Measurements from ENCODE around the gene WDR11.

WDR11 gene

DNA sequence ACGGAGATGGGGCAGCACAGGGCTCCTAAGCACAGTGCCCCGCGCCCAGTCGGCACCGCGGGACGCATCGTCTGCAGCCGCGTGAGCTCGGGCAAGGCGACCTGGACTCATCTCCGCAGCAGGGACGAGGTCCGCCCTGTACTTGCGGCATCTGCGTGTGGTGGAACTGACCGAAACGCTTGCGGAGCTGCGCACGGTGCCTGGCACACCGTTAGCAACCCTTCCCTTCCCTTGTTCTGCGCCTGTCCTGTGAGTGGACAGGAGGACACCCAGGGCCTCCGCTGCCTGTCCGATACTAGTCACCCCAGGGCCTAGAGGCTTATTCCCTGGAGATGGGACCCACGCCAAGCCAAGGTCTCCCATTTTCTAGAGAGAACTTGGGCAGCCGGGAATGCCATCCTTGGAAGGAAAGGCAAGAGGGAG is 98.5 kb downstream of the WDR11 start:
- Histone ChIP-seq H3K27me3 (ENCODE audit: insufficient read depth, low read length, poor library complexity) (no peaks in the 10 kb centered on the region), H3K4ac (ENCODE audit: low read depth, low read length) (no peak overlapping the region), H3K56ac (ENCODE audit: low read length) (peak overlapping the region; percentile 82), H4K5ac (ENCODE audit: low read length) (no peak overlapping the region), H3K9ac (ENCODE audit: low read length) (peak overlapping the region; percentile 63), H2BK120ac (ENCODE audit: low read depth, low read length) (no peak overlapping the region), H2AK5ac (ENCODE audit: low read length) (no peak overlapping the region), H3K4me1 (ENCODE audit: control insufficient read depth, low read depth, low read length) (peaks cover 3% of the 10 kb centered on the region), H3K23ac (ENCODE audit: low read length) (no peak overlapping the region), H2BK5ac (ENCODE audit: low read length) (no peak overlapping the region), H3K36me3 (ENCODE audit: control insufficient read depth, insufficient read depth, low read length) (no peaks in the 10 kb centered on the region), H3K27ac (ENCODE audit: low read depth, low read length) (no peak overlapping the region), H3K4me2 (ENCODE audit: low read length) (peak overlapping the region; percentile 69), H3K79me1 (ENCODE audit: low read length) (no peaks in the 10 kb centered on the region), H3K79me2 (ENCODE audit: control insufficient read depth, insufficient read depth, low read length) (no peaks in the 10 kb centered on the region), H4K8ac (ENCODE audit: low read depth, low read length) (no peak overlapping the region), H3K4me3 (ENCODE audit: low read length) (no peak overlapping the region), H2BK15ac (replicated peaks; ENCODE audit: low read depth) (no peak overlapping the region), H3K18ac (ENCODE audit: low read length) (no peak overlapping the region)
- whole genome bisulfite sequencing (ENCODE audit: extremely low coverage, insufficient coverage, low lambda C conversion rate) = no CpG with 5 or more reads among the region's 28 CpGs
- no peak for DNase-seq

DNA sequence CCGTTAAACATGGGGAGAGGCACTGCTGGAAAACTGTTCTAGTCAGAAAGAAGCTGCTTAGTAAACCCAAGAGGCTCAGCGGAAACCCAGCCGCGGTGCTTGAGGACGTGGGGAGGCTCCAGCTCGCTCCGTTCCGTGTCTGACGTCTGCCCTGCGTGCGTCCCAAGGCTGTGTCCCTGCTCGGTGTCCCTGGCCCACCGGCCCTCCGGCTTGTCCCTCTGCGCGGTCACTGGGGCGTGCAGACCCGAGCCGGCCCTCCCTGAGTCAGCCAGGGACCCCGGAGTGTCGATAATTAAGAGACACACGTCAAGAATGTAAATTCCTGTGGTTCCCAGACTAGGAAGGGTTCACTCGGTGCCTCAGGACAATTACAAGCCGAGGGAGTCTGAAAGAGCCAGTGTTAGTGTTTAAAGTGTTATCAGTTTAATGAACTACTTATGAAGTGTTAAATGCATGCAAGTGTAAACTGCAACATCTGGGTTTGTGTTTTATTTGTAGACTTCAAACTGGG is 98.9 kb downstream of the WDR11 start:
- Histone ChIP-seq H2BK120ac (ENCODE audit: low read depth, low read length) (no peak overlapping the region), H3K36me3 (ENCODE audit: control insufficient read depth, insufficient read depth, low read length) (no peaks in the 10 kb centered on the region), H3K27ac (ENCODE audit: low read depth, low read length) (no peak overlapping the region), H3K79me2 (ENCODE audit: control insufficient read depth, insufficient read depth, low read length) (no peaks in the 10 kb centered on the region), H3K79me1 (ENCODE audit: low read length) (no peaks in the 10 kb centered on the region), H3K18ac (ENCODE audit: low read length) (no peak overlapping the region), H4K8ac (ENCODE audit: low read depth, low read length) (no peak overlapping the region), H3K56ac (ENCODE audit: low read length) (peak overlapping the region; percentile 53), H3K9ac (ENCODE audit: low read length) (no peak overlapping the region), H2BK5ac (ENCODE audit: low read length) (no peak overlapping the region), H3K23ac (ENCODE audit: low read length) (no peak overlapping the region), H3K4me1 (ENCODE audit: control insufficient read depth, low read depth, low read length) (peaks cover 3% of the 10 kb centered on the region), H2AK5ac (ENCODE audit: low read length) (no peak overlapping the region), H3K4me2 (ENCODE audit: low read length) (peak overlapping the region; percentile 9), H3K4ac (ENCODE audit: low read depth, low read length) (no peak overlapping the region), H2BK15ac (replicated peaks; ENCODE audit: low read depth) (no peak overlapping the region), H3K27me3 (ENCODE audit: insufficient read depth, low read length, poor library complexity) (no peaks in the 10 kb centered on the region), H4K5ac (ENCODE audit: low read length) (no peak overlapping the region), H3K4me3 (ENCODE audit: low read length) (no peak overlapping the region)
- WGBS (ENCODE audit: extremely low coverage, insufficient coverage, low lambda C conversion rate) = no CpG with 5 or more reads among the region's 24 CpGs
- DNase-seq = peak; percentile 91

DNA sequence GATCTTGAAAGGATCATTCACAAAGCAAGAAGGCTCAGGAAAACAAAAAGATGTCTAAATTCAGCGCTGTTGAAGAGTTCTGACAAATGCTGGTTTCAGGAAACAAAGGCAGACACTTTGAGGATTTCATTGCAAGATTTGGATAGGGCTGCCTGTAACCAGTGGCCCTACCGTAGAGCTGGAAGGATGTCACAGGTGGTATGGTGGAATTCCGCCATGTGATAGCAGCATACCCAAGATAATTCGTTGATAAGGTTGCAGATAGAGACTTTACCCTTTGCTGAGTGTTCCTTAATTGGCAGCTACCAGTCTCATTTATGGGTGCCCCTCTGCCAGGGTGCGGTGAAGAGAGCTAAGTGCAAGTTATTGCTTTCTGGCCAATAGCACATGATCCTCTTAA is 100.1 kb downstream of the WDR11 start:
- H3K4me3 ChIP-seq (ENCODE audit: low read length) = no peak overlapping the region
- no peak overlapping the region for H3K27ac ChIP-seq (ENCODE audit: low read depth, low read length)
- no peak overlapping the region for H3K56ac ChIP-seq (ENCODE audit: low read length)
- H4K5ac ChIP-seq (ENCODE audit: low read length) = no peak overlapping the region
- no peak overlapping the region for H3K9ac ChIP-seq (ENCODE audit: low read length)
- no CpG with 5 or more reads among the region's 5 CpGs for WGBS (ENCODE audit: extremely low coverage, insufficient coverage, low lambda C conversion rate)
- H2AK5ac ChIP-seq (ENCODE audit: low read length) = no peak overlapping the region
- no peak overlapping the region for H4K8ac ChIP-seq (ENCODE audit: low read depth, low read length)
- H3K23ac ChIP-seq (ENCODE audit: low read length) = no peak overlapping the region
- no peak overlapping the region for H3K4ac ChIP-seq (ENCODE audit: low read depth, low read length)
- H3K4me2 ChIP-seq (ENCODE audit: low read length) = no peak overlapping the region
- no peak overlapping the region for H2BK15ac ChIP-seq (replicated peaks; ENCODE audit: low read depth)
- H2BK120ac ChIP-seq (ENCODE audit: low read depth, low read length) = no peak overlapping the region
- H3K27me3 ChIP-seq (ENCODE audit: insufficient read depth, low read length, poor library complexity) = no peaks in the 10 kb centered on the region
- no peak overlapping the region for H3K18ac ChIP-seq (ENCODE audit: low read length)
- H3K79me2 ChIP-seq (ENCODE audit: control insufficient read depth, insufficient read depth, low read length) = no peaks in the 10 kb centered on the region
- H3K4me1 ChIP-seq (ENCODE audit: control insufficient read depth, low read depth, low read length) = peaks cover 3% of the 10 kb centered on the region
- no peaks in the 10 kb centered on the region for H3K36me3 ChIP-seq (ENCODE audit: control insufficient read depth, insufficient read depth, low read length)
- no peak overlapping the region for H2BK5ac ChIP-seq (ENCODE audit: low read length)
- DNase-seq = peak; percentile 83
- H3K79me1 ChIP-seq (ENCODE audit: low read length) = no peaks in the 10 kb centered on the region

DNA sequence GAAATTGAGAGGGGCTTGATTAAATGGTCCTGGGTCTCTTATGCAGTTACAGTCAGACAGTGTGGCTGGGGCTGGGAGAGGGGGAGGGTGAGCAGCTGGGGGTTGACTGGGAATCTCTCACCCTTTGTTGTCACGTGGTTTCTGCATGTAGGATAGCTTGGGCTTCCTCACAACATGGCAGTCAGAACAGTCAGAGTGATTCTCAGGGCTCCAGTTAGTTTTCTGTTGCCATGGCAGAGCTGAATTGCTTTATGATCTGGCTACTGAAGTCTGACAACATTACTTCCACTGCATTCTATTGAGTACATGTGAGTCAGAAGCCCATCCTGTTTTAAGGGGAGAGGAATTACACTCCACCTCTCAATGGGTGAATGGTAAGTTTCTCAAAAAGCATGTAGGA is 102.7 kb downstream of the WDR11 start:
- Histone ChIP-seq H3K27me3 (ENCODE audit: insufficient read depth, low read length, poor library complexity) (no peaks in the 10 kb centered on the region), H2BK5ac (ENCODE audit: low read length) (no peak overlapping the region), H3K4me1 (ENCODE audit: control insufficient read depth, low read depth, low read length) (peaks cover 3% of the 10 kb centered on the region), H3K4ac (ENCODE audit: low read depth, low read length) (no peak overlapping the region), H3K18ac (ENCODE audit: low read length) (no peak overlapping the region), H3K9ac (ENCODE audit: low read length) (no peak overlapping the region), H4K5ac (ENCODE audit: low read length) (no peak overlapping the region), H3K36me3 (ENCODE audit: control insufficient read depth, insufficient read depth, low read length) (no peaks in the 10 kb centered on the region), H2AK5ac (ENCODE audit: low read length) (no peak overlapping the region), H3K27ac (ENCODE audit: low read depth, low read length) (no peak overlapping the region), H2BK15ac (replicated peaks; ENCODE audit: low read depth) (no peak overlapping the region), H3K79me2 (ENCODE audit: control insufficient read depth, insufficient read depth, low read length) (no peaks in the 10 kb centered on the region), H4K8ac (ENCODE audit: low read depth, low read length) (no peak overlapping the region), H3K56ac (ENCODE audit: low read length) (no peak overlapping the region), H3K4me3 (ENCODE audit: low read length) (no peak overlapping the region), H3K79me1 (ENCODE audit: low read length) (no peaks in the 10 kb centered on the region), H3K4me2 (ENCODE audit: low read length) (no peak overlapping the region), H3K23ac (ENCODE audit: low read length) (no peak overlapping the region), H2BK120ac (ENCODE audit: low read depth, low read length) (no peak overlapping the region)
- DNase-seq = peak; percentile 52
- whole genome bisulfite sequencing (ENCODE audit: extremely low coverage, insufficient coverage, low lambda C conversion rate) = no CpG with 5 or more reads among the region's 1 CpG
